Measurements from ENCODE around the gene WDFY1.

The WDFY1 gene

GRCh38 chr2:223973606-223974005, 28.5 kb upstream of the WDFY1 start:
- H3K79me2 ChIP-seq (ENCODE audit: control insufficient read depth, low read length): no peaks in the 10 kb centered on the region
- no peaks in the 10 kb centered on the region for H4K20me1 ChIP-seq (ENCODE audit: control insufficient read depth, insufficient read depth, low read depth, low read length)
- H3K4me2 ChIP-seq (ENCODE audit: low read length): no peak overlapping the region
- H3K9me3 ChIP-seq (ENCODE audit: control insufficient read depth, insufficient read depth, low read length): no peaks in the 10 kb centered on the region
- H3K4me3 ChIP-seq (ENCODE audit: low read length): no peak overlapping the region
- no peaks in the 10 kb centered on the region for H3K9me2 ChIP-seq (replicated peaks; ENCODE audit: control insufficient read depth, low read length)
- H3K4me1 ChIP-seq (ENCODE audit: control insufficient read depth, low read length): no peaks in the 10 kb centered on the region
- TF ChIP-seq, protein P1, sequence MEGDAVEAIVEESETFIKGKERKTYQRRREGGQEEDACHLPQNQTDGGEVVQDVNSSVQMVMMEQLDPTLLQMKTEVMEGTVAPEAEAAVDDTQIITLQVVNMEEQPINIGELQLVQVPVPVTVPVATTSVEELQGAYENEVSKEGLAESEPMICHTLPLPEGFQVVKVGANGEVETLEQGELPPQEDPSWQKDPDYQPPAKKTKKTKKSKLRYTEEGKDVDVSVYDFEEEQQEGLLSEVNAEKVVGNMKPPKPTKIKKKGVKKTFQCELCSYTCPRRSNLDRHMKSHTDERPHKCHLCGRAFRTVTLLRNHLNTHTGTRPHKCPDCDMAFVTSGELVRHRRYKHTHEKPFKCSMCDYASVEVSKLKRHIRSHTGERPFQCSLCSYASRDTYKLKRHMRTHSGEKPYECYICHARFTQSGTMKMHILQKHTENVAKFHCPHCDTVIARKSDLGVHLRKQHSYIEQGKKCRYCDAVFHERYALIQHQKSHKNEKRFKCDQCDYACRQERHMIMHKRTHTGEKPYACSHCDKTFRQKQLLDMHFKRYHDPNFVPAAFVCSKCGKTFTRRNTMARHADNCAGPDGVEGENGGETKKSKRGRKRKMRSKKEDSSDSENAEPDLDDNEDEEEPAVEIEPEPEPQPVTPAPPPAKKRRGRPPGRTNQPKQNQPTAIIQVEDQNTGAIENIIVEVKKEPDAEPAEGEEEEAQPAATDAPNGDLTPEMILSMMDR (IDR thresholded peaks at IDR 0.05; ENCODE audit: low read depth, low read length, poor library complexity, severe bottlenecking): no peak
- no peak for TF ChIP-seq EZH2phosphoT487 (IDR thresholded peaks at IDR 0.05; ENCODE audit: borderline replicate concordance, low read length)
- peaks cover 10% of the 10 kb centered on the region for H3F3A ChIP-seq (ENCODE audit: control insufficient read depth, insufficient read depth)
- H3K36me3 ChIP-seq (ENCODE audit: control insufficient read depth, low read length): peaks cover 12% of the 10 kb centered on the region
- no peaks in the 10 kb centered on the region for H3K27me3 ChIP-seq (ENCODE audit: control insufficient read depth, low read length)
- no peak overlapping the region for H3K27ac ChIP-seq (ENCODE audit: low read depth, low read length)

DNA sequence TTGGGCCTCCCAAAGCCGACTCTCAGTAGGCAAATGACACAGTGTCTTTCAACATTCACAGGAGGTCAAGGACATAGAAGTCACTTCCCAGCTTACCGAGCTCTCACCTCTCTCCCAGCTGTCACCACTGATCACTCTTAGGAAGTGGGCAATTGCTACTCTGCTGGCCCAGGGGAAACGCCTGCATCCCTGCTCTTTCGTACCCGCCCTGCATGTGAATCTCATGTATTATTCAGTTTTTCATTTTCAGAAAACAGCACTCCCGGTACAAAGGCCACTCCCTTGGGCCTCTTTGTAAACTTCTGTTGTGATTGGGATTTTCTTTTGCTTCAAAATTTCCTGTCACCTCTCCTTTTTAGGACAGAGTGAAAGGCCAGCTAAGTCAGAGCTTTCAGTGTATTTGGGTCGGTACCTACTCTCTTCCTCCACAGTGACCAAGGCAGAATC, 27.5 kb upstream of the WDFY1 start:
- Histone ChIP-seq H3K4me2 (ENCODE audit: low read length) (no peak overlapping the region), H3F3A (ENCODE audit: control insufficient read depth, insufficient read depth) (peaks cover 10% of the 10 kb centered on the region), H3K4me1 (ENCODE audit: control insufficient read depth, low read length) (no peaks in the 10 kb centered on the region), H3K27me3 (ENCODE audit: control insufficient read depth, low read length) (no peaks in the 10 kb centered on the region), H3K9me3 (ENCODE audit: control insufficient read depth, insufficient read depth, low read length) (no peaks in the 10 kb centered on the region), H3K4me3 (ENCODE audit: low read length) (no peak overlapping the region), H3K27ac (ENCODE audit: low read depth, low read length) (no peak overlapping the region), H4K20me1 (ENCODE audit: control insufficient read depth, insufficient read depth, low read depth, low read length) (no peaks in the 10 kb centered on the region), H3K9me2 (replicated peaks; ENCODE audit: control insufficient read depth, low read length) (no peaks in the 10 kb centered on the region), H3K36me3 (ENCODE audit: control insufficient read depth, low read length) (peaks cover 17% of the 10 kb centered on the region), H3K79me2 (ENCODE audit: control insufficient read depth, low read length) (no peaks in the 10 kb centered on the region)
- no peak for TF ChIP-seq EZH2phosphoT487 (IDR thresholded peaks at IDR 0.05; ENCODE audit: borderline replicate concordance, low read length)
- TF ChIP-seq, protein P1 (IDR thresholded peaks at IDR 0.05; ENCODE audit: low read depth, low read length, poor library complexity, severe bottlenecking): no peak

DNA sequence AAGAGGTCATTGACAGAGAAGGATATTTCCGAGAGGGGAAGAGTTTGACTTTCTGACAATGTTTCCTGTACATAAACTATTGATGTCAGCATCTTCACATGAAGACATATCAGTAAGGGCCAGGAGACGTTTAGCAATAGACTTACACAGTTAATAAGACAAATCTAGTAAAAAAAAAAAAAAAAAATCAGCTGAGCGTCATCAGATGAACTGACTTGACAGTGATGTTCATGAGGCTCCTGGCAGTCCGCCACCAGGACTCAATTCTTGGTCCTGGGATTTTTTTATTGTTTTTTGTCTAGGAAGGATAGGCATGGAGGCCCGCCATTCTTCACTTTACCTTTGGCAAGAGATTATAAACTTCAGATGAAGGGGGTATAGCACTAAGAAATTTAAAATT, 26.6 kb upstream of the WDFY1 start:
- Histone ChIP-seq H3K36me3 (ENCODE audit: control insufficient read depth, low read length) (peaks cover 25% of the 10 kb centered on the region), H3F3A (ENCODE audit: control insufficient read depth, insufficient read depth) (peaks cover 10% of the 10 kb centered on the region), H3K27me3 (ENCODE audit: control insufficient read depth, low read length) (no peaks in the 10 kb centered on the region), H3K9me3 (ENCODE audit: control insufficient read depth, insufficient read depth, low read length) (no peaks in the 10 kb centered on the region), H3K9me2 (replicated peaks; ENCODE audit: control insufficient read depth, low read length) (no peaks in the 10 kb centered on the region), H3K4me3 (ENCODE audit: low read length) (no peak overlapping the region), H3K79me2 (ENCODE audit: control insufficient read depth, low read length) (no peaks in the 10 kb centered on the region), H3K27ac (ENCODE audit: low read depth, low read length) (no peak overlapping the region), H4K20me1 (ENCODE audit: control insufficient read depth, insufficient read depth, low read depth, low read length) (no peaks in the 10 kb centered on the region), H3K4me2 (ENCODE audit: low read length) (no peak overlapping the region), H3K4me1 (ENCODE audit: control insufficient read depth, low read length) (no peaks in the 10 kb centered on the region)
- TF ChIP-seq, protein P1 (IDR thresholded peaks at IDR 0.05; ENCODE audit: low read depth, low read length, poor library complexity, severe bottlenecking): no peak
- TF ChIP-seq EZH2phosphoT487 (IDR thresholded peaks at IDR 0.05; ENCODE audit: borderline replicate concordance, low read length): no peak
